Measurements from ENCODE around the gene INPP5D.

Gene INPP5D

DNA sequence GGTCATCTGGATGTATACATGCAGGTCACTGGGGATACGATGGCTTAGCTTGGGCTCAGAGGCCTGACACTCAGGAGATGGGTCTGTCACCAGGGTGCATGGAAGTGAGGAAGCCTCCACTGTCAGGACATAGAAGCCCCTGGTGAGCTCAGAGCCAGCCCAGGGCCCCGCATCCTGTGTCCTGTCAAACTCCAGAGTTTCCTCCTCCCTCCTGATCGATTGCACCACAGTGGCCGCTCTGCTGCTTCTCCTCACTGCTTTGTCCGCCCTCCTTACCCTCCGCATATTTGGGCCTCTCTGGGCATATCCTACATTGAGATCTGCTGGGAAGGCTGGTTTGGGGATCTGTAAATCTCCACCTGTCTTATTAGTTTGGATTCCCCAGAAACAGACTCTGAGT lies 153.8 kb downstream of the INPP5D start:
- DNase-seq, result no peak

GRCh38 chr2:233217892-233218377 lies 157.8 kb downstream of the INPP5D start:
- DNase-seq, result no peak

GRCh38 chr2:233218836-233219235 lies 158.7 kb downstream of the INPP5D start:
- DNase-seq, result no peak

- no peak for DNase-seq
Measured at GRCh38 chr2:233219848-233220247, 159.7 kb downstream of the INPP5D start.

DNA sequence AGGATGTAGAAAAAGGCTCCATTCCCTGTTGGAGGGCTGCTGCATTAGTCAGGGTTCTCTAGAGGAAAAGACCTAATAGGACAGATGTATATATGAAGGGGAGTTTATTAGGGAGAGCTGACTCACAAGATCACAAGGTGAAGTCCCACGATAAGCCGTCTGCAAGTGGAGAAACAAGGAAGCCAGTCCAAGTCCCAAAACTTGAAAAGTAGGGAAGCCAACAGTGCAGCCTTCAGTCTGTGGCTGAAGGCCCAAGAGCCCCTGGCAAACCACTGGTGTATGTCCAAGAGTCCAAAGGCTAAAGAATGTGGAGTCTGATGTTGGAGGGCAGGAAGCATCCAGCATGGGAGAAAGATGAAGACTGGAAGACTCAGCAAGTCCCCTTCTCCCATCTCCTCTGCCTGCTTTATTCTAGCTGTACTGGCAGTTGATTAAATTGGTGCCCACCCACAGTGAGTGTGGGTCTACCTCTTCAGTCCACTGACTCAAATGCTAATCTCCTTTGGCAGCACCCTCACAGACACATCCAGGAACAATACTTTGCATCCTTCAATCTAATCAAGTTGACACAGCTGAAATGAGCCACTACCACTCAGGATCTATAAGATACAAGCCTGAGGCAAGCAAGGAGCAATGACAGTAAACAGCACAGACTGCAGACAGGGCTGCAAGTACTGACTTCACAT lies 161.4 kb downstream of the INPP5D start:
- no peak for DNase-seq

GRCh38 chr2:233223059-233223894 lies 163.1 kb downstream of the INPP5D start:
- no peak for DNase-seq

GRCh38 chr2:233225230-233226068 lies 165.3 kb downstream of the INPP5D start:
- no peak for DNase-seq

DNA sequence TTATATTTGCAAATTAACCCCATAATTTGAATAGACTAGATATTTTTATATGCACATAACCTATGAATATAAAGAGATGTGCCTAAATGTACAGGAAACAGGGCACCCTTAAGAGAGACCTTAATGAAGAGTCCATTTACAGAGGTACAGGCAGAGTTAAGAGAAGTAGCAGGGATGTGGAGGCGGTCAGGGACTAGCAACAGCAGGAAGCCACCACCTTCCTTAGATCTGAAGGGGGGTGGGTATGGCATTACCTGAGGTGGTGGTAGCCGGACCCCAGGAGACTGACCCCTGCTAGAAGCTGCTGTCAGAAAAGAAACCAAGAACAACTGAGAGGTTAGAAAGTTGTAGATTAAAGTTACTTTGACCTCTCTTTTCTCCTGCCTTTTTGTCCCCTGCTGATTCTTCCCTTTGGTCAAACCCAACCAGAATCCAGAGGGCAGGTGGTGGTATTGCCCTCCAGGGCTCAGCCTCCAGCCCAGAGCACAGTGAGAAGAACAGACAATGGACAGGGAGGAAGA lies 166.4 kb downstream of the INPP5D start:
- no peak for DNase-seq

- DNase-seq, result no peak
Measured at GRCh38 chr2:233227346-233227978, 167.3 kb downstream of the INPP5D start.

DNA sequence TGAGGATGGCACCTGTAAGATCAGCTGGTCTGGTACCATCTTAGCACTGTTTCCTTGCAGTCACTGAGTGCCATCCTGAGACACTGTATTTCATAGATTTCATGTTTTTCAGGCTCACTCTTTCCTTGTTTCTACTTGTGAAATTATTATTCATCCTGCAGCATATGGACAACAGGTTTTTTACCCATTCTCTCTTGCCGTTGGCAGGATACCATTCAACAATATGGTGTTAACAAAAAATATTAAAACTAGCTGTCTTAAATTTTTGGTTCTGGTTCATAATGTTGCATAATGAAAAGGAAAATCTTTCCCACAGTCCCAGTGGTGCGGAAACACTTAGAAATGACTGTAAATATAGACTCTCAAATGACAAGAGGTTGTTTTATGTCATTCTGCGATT lies 168.2 kb downstream of the INPP5D start:
- DNase-seq, result no peak

GRCh38 chr2:233233618-233234230 lies 173.6 kb downstream of the INPP5D start:
- no peak for DNase-seq

- DNase-seq, result no peak
Measured at GRCh38 chr2:233234264-233234663, 174.1 kb downstream of the INPP5D start.

GRCh38 chr2:233234996-233235395 lies 174.9 kb downstream of the INPP5D start:
- DNase-seq, result no peak

DNA sequence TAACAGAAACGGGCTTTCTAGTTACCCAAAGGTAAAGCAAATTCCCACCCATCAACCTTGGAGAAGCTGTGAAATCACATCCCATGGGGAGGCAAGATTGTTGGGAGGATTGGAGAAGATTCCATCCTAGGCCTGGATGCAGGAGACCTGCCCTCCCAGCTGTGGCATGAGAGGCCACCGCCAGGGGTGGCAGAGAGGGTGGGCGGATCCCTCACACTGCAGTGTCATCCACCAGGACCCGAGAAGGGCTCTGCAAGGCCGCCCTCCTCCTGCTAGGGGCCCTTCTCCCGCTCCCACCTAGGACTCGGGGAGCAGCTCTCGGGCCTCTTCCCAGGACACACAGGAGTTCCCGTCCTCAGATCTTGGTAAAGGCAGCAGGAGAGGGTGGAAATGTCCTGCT lies 175.8 kb downstream of the INPP5D start:
- no peak for DNase-seq

DNA sequence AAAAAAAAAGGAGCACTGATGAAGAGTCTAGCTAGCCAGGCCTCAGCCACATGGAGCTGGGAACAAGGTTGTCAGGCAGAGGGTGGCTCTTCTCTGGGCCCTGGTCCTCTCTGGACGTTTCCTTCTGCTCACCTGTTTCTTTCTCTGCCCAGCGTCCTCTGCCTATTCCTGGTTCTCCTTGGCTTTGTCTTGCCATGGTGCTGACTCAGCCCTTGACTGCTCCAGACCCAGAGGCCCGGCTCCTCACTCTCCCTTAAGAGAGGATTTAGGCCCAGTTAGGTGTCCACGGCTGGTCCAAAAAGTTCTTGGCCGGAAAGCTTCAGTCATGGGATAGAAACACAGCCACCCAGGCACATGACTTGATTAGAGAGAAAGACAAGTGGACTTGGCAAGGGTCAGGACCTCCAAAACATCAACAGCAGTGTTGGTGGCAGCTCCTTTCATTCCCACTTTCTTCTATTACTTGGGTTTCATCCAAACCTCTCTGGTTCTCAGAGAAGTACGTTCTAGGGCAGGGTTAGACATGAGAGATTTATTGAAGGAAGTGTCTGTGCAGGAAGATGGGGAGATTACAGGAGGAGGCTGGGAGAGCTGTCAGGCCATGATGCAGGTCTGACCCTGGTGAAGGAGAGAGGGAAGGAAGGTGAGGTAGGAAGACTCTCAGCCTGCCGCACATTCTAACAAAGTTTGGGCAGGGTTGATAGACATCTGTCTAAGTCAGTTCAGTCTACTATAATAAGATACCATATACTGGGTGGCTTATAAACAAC lies 176.9 kb downstream of the INPP5D start:
- DNase-seq, result no peak

DNA sequence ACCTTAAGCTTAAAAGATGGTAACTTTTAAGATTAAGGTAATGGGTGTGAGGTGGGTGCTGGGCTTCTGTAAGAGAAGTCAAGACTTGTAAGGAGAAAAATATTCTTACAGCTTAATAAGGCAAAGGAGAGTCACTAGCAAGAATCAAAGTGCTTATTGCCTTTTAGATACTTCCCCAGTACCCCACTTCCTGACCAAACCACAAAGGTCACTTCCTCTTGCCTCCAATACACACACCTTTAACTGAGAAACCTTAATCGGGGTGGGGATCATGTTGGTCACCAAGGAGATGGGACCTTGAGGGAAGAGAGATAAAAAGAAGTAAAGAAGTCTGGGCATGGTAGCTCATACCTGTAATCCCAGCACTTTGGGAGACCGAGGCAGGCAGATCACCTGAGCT lies 180.8 kb downstream of the INPP5D start:
- no peak for DNase-seq

GRCh38 chr2:233241803-233242202 lies 181.7 kb downstream of the INPP5D start:
- DNase-seq, result no peak

GRCh38 chr2:233242231-233242927 lies 182.2 kb downstream of the INPP5D start:
- DNase-seq, result no peak

GRCh38 chr2:233243348-233243747 lies 183.2 kb downstream of the INPP5D start:
- no peak for DNase-seq

DNA sequence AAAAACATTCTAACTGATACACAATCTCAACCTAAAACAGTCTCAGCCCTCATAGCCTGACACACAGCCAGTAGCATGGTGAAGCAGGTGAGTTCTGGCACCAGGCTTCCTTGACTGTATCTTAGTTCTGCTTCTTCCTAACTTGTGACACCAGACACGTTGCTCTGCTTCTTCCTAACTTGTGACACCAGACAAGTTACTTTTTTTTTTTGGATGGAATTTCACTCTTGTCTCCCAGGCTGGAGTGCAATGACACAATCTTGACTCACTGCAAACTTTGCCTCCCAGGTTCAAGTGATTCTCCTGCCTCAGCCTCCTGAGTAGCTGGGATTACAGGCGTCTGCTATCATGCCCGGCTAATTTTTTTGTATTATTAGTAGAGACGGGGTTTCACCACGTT lies 184.7 kb downstream of the INPP5D start:
- no peak for DNase-seq

DNA sequence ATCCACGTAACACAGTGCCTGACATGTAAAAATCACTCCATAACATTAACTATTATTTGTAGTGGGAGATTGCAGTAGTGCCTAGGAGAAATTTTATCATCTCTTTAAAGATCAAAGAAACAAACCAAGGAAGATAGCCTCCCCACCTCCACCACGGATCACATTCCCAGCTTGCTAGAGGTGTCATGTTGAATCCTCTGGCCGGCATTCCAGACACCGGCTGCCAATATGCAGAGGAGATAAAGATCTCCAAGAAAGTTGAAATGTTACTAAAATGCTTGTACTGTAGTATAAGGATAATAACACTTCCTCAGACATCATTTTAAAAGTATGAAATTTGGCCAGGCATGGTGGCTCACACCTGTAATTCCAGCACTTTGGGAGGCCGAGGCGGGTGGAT lies 185.3 kb downstream of the INPP5D start:
- no peak for DNase-seq
